Activated naive CD4-positive, alpha-beta T cell treated with anti-CD3 and anti-CD28 coated beads for 36 hours (primary cell): ENCODE measurements around the gene TEX2. TPM values are rescaled to one million over a fixed set of nuclear protein-coding genes. Genes with fewer than 3 reads are reported as not detected.
"Not testable (repeated sequence)": the region's sequence is repeated elsewhere in the genome, so short reads cannot be mapped to it uniquely, and the experiment has no call there.

Source experiments
- CTCF ChIA-PET: fragments of 350-600 bp; sonication (Branson Sonifier 250); formaldehyde crosslinking; loops from one replicate; lab custom pipeline; 2021; ENCODE audit warnings: antibody characterized with exemption; lab: Charles Lee
- DNase-seq: peaks from one replicate; pipeline ENCODE4 v3.0.0-alpha.2; 2020
- H3K27ac Mint-ChIP-seq: one replicate; pipeline ENCODE4 v1.8.0; 2021; ENCODE audit warnings: mild to moderate bottlenecking, mixed read lengths
- H3K27me3 Mint-ChIP-seq: one replicate; pipeline ENCODE4 v1.8.0; 2021; ENCODE audit warnings: low read depth, mixed read lengths
- H3K36me3 Mint-ChIP-seq: one replicate; pipeline ENCODE4 v1.8.0; 2021; ENCODE audit warnings: low read depth, mixed read lengths
- H3K4me1 Mint-ChIP-seq: one replicate; pipeline ENCODE4 v1.8.0; 2021; ENCODE audit warnings: low read depth, mixed read lengths
- H3K4me3 Mint-ChIP-seq: one replicate; pipeline ENCODE4 v1.8.0; 2021; ENCODE audit warnings: mild to moderate bottlenecking, moderate library complexity, mixed read lengths
- H3K9me3 Mint-ChIP-seq: one replicate; pipeline ENCODE4 v1.8.0; 2021; ENCODE audit warnings: mixed read lengths
- intact Hi-C: fragments of 100-400 bp; cut with micrococcal nuclease; formaldehyde crosslinking; loops from one replicate; pipeline ENCODE4 v1.15.1; 2023
- total RNA-seq, 2 experiments: library from RNA; stranded (reverse); gene quantifications; one replicate each; pipeline ENCODE4 v1.2.3, GENCODE V29; 2021

The TEX2 gene
- total RNA-seq, 2 experiments from 2014 or later, result 9.2 to 10.6 TPM

DNA sequence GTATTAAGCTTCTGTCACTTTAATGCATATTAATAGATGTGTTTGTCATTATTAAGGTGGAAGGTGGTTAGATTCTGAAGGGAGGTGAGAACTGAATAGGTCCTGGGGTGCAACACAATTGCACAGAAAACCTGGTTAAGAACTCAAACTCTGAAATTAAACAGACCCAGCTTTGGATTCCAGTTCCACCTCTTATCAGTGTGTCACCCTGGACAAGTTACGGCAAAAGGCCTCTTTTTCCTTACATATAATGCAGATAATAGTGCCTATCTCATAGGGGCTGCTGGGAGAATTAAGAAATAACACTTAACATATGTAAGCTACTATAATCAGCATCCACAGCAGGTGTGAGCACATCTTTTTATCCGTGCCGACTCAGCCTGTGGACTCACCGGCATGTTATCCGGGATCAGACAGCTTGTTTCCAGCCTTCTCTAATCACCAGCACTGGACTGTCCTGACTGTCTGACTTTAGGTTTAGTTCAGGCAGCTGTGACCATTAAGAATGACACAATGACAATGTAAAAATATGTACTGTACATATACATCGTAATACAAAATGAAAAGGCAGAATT is 31.4 kb downstream of the TEX2 start:
- no peak overlapping the region for H3K4me3 Mint-ChIP-seq
- H3K9me3 Mint-ChIP-seq, result no peaks in the 10 kb centered on the region
- H3K27ac Mint-ChIP-seq, result no peak overlapping the region
- peaks cover 4% of the 10 kb centered on the region for H3K4me1 Mint-ChIP-seq
- intact Hi-C loops, result no loop called here
- H3K27me3 Mint-ChIP-seq, result no peaks in the 10 kb centered on the region
- peaks cover 8% of the 10 kb centered on the region for H3K36me3 Mint-ChIP-seq
- no peak for DNase-seq
- CTCF ChIA-PET, result no interaction called here

- Mint-ChIP-seq H3K27ac (no peak overlapping the region), H3K27me3 (no peaks in the 10 kb centered on the region), H3K4me1 (peaks cover 3% of the 10 kb centered on the region), H3K9me3 (no peaks in the 10 kb centered on the region), H3K36me3 (peaks cover 8% of the 10 kb centered on the region), H3K4me3 (no peak overlapping the region)
- DNase-seq, result no peak
- intact Hi-C loops, result no loop called here
- CTCF ChIA-PET, result interaction anchor here (0.6 kb wide), 1 partner anchor 188 kb away, joined by 3 read pairs; no protein-coding TSS in a partner anchor
These were observed 32.2 kb downstream of the TEX2 start for GRCh38 chr17:64230791-64231408.

GRCh38 chr17:64229815-64230728 is 33.0 kb downstream of the TEX2 start:
- no peak overlapping the region for H3K4me3 Mint-ChIP-seq
- intact Hi-C loops, result no loop called here
- no peak overlapping the region for H3K27ac Mint-ChIP-seq
- CTCF ChIA-PET, result interaction anchor here (0.6 to 0.9 kb wide), 2 partner anchors 27 to 189 kb away, joined by 3 read pairs; no protein-coding TSS in a partner anchor
- DNase-seq, result no peak
- H3K4me1 Mint-ChIP-seq, result peaks cover 3% of the 10 kb centered on the region
- H3K9me3 Mint-ChIP-seq, result no peaks in the 10 kb centered on the region
- no peaks in the 10 kb centered on the region for H3K27me3 Mint-ChIP-seq
- peaks cover 7% of the 10 kb centered on the region for H3K36me3 Mint-ChIP-seq

- no peak overlapping the region for H3K4me3 Mint-ChIP-seq
- DNase-seq, result no peak
- intact Hi-C loops, result no loop called here
- no peaks in the 10 kb centered on the region for H3K27me3 Mint-ChIP-seq
- CTCF ChIA-PET, result interaction anchor here (1.1 to 1.4 kb wide), 2 partner anchors 29 to 65 kb away, joined by 3 read pairs; no protein-coding TSS in a partner anchor
- H3K4me1 Mint-ChIP-seq, result peaks cover 5% of the 10 kb centered on the region
- H3K9me3 Mint-ChIP-seq, result no peaks in the 10 kb centered on the region
- no peak overlapping the region for H3K27ac Mint-ChIP-seq
- no peaks in the 10 kb centered on the region for H3K36me3 Mint-ChIP-seq
These were observed 36.9 kb downstream of the TEX2 start for GRCh38 chr17:64226132-64226531.

DNA sequence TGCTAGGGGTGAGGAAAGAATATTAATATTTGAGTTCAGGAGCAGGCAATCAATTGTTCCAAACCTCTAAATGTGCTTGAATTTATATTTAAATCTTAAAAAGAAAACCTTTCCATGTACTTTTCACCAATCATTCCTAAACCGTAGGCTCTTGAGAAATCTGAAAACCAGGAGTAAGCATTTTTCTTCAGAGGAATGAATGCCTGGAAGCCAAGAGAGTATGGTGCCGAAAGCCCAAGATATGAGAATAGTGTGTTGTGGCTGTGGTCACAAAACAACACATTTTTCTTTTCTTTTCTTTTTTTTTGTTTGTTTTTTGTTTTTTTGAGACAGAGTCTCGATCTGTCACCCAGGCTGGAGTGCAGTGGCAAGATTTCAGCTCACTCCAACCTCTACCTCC is 37.6 kb downstream of the TEX2 start:
- peaks cover 2% of the 10 kb centered on the region for H3K36me3 Mint-ChIP-seq
- DNase-seq, result no peak
- peaks cover 5% of the 10 kb centered on the region for H3K4me1 Mint-ChIP-seq
- H3K9me3 Mint-ChIP-seq, result no peaks in the 10 kb centered on the region
- no peak overlapping the region for H3K4me3 Mint-ChIP-seq
- H3K27ac Mint-ChIP-seq, result no peak overlapping the region
- CTCF ChIA-PET, result interaction anchor here (1.4 kb wide), 1 partner anchor 28 kb away, joined by 3 read pairs; no protein-coding TSS in a partner anchor
- intact Hi-C loops, result no loop called here
- no peaks in the 10 kb centered on the region for H3K27me3 Mint-ChIP-seq

DNA sequence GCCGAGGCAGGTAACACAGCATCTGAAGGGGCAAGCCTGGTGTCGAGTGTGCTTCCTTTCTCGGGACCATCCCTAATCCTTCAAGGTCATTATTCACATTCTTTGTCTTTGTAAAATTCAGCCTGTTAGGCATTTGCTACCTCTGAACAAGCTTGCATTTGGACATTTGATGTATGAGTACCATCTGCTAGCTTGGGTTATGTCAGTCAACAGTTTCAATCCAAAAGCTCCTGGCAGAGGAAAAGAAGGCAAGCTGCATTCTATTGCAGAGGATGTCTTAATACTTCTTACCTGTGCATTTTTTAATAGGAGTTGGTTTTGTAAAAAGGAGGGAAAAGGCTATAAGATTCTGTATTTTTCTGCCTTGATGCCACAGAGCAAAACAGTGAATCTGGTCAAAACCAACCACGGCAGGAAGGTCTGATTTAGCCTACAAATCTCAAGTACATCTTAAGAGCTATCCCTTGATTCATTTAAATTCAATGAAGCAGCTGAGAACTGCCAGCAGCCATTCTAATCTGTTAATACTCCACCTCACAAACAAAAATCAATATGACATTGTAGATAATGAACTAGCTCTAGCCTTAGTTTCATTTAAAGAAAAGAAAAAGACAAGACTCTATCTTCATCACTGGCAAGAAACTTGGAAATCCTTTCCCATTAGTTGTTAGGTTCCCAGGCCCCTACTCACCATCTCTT is 39.0 kb downstream of the TEX2 start:
- H3K27ac Mint-ChIP-seq, result no peak overlapping the region
- H3K27me3 Mint-ChIP-seq, result no peaks in the 10 kb centered on the region
- peaks cover 2% of the 10 kb centered on the region for H3K36me3 Mint-ChIP-seq
- H3K9me3 Mint-ChIP-seq, result no peaks in the 10 kb centered on the region
- peaks cover 11% of the 10 kb centered on the region for H3K4me1 Mint-ChIP-seq
- DNase-seq, result no peak
- CTCF ChIA-PET, result interaction anchor here (0.7 to 1.4 kb wide), 2 partner anchors 15 to 67 kb away, joined by 3 read pairs; no protein-coding TSS in a partner anchor
- intact Hi-C loops, result no loop called here
- no peak overlapping the region for H3K4me3 Mint-ChIP-seq

GRCh38 chr17:64223283-64223682 is 39.8 kb downstream of the TEX2 start:
- peaks cover 19% of the 10 kb centered on the region for H3K4me1 Mint-ChIP-seq
- intact Hi-C loops, result no loop called here
- CTCF ChIA-PET, result interaction anchor here (0.6 to 1.4 kb wide), 2 partner anchors 17 to 67 kb away, joined by 3 to 4 read pairs; no protein-coding TSS in a partner anchor

DNA sequence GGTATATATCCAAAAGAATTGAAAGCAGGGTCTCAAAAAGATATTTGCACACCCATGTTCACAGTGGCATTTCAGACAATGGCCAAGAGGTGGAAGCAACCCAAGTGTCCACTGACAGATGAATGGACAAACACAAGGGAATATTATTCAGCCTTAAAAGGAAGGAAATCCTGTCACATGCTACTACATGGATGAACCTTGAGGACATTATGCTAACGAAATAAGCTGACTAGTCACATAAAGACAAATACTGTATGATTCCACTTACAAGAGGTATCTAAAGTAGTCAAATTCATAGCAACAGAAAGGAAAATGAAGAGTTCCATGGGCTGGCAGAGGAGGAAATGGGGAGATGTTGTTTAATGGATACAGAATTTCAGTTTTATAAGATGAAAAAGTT is 41.4 kb downstream of the TEX2 start:
- intact Hi-C loops, result no loop called here
- H3K9me3 Mint-ChIP-seq, result no peaks in the 10 kb centered on the region

More at GRCh38 chr17:64223283-64223682, 39.8 kb downstream of the TEX2 start:
- Mint-ChIP-seq H3K9me3 (no peaks in the 10 kb centered on the region), H3K4me3 (no peak overlapping the region), H3K27ac (no peak overlapping the region), H3K27me3 (no peaks in the 10 kb centered on the region), H3K36me3 (peaks cover 2% of the 10 kb centered on the region)
- no peak for DNase-seq

GRCh38 chr17:64220604-64221003 is 42.5 kb downstream of the TEX2 start:
- H3K4me3 Mint-ChIP-seq, intact Hi-C loops, H3K36me3 Mint-ChIP-seq, H3K27ac Mint-ChIP-seq, DNase-seq, H3K27me3 Mint-ChIP-seq, H3K9me3 Mint-ChIP-seq, CTCF ChIA-PET: not testable (repeated sequence)
- peaks cover 37% of the 10 kb centered on the region for H3K4me1 Mint-ChIP-seq

More for the DNA sequence above, 41.4 kb downstream of the TEX2 start:
- CTCF ChIA-PET, result no interaction called here
- no peak for DNase-seq
- H3K27ac Mint-ChIP-seq, result no peak overlapping the region
- peaks cover 32% of the 10 kb centered on the region for H3K4me1 Mint-ChIP-seq
- H3K36me3 Mint-ChIP-seq, result peaks cover 2% of the 10 kb centered on the region
- H3K4me3 Mint-ChIP-seq, result no peak overlapping the region
- no peaks in the 10 kb centered on the region for H3K27me3 Mint-ChIP-seq

GRCh38 chr17:64219571-64219970 is 43.5 kb downstream of the TEX2 start:
- no peak for DNase-seq
- H3K27ac Mint-ChIP-seq, result no peak overlapping the region

GRCh38 chr17:64218066-64218465 is 45.0 kb downstream of the TEX2 start:
- H3K4me3 Mint-ChIP-seq, result no peak overlapping the region
- H3K36me3 Mint-ChIP-seq, result peaks cover 12% of the 10 kb centered on the region
- H3K27ac Mint-ChIP-seq, result no peak overlapping the region
- peaks cover 33% of the 10 kb centered on the region for H3K4me1 Mint-ChIP-seq
- H3K9me3 Mint-ChIP-seq, result no peaks in the 10 kb centered on the region
- DNase-seq, result peak; percentile 67
- intact Hi-C loops, result loop anchor here (1.0 to 5.0 kb wide), 3 partner anchors 20 to 64 kb away; partner anchors contain the start of gene TEX2
- CTCF ChIA-PET, result interaction anchor here (0.6 to 2.0 kb wide), 4 partner anchors 62 to 225 kb away, joined by 3 to 11 read pairs (median 4); no protein-coding TSS in a partner anchor
- H3K27me3 Mint-ChIP-seq, result no peaks in the 10 kb centered on the region

More at GRCh38 chr17:64219571-64219970, 43.5 kb downstream of the TEX2 start:
- peaks cover 2% of the 10 kb centered on the region for H3K36me3 Mint-ChIP-seq
- H3K27me3 Mint-ChIP-seq, result no peaks in the 10 kb centered on the region
- intact Hi-C loops, result loop anchor here (2.0 to 5.0 kb wide), 2 partner anchors 43 to 63 kb away; partner anchors contain the start of gene TEX2
- H3K9me3 Mint-ChIP-seq, result no peaks in the 10 kb centered on the region
- H3K4me3 Mint-ChIP-seq, result no peak overlapping the region
- peaks cover 33% of the 10 kb centered on the region for H3K4me1 Mint-ChIP-seq
- CTCF ChIA-PET, result no interaction called here
